ENCODE data around the gene WNT3.

Gene WNT3

GRCh38 chr17:46739982-46740381 lies 78.5 kb downstream of the WNT3 start:
- no peak for DNase-seq (ENCODE audit: low read depth)
- no peak for TF ChIP-seq CTCF (conservative IDR thresholded peaks at IDR 0.05; ENCODE audit: control insufficient read depth, insufficient read depth, low read depth, low read length)
- H3K4me3 ChIP-seq (ENCODE audit: control insufficient read depth, low read depth, low read length) = no peak overlapping the region

DNA sequence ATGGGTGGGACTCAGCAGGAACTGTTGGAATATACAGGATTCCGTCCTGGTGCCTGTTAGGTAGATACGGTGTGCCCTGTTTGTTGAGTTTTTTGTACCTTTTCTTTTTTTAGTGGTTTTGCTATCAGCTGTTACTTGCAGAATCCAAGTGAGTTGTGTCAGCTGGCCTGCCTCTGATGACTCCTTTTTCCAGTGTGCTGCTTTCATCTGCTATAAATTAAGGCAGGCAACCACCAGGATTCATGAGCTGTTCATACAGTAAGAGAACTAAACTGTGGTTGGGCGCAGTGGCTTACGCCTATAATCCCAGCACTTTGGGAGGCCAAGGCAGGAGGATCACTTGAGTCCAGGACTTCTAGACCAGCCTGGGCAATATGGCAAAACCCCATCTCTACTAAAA lies 79.9 kb downstream of the WNT3 start:
- no peak for TF ChIP-seq CTCF (conservative IDR thresholded peaks at IDR 0.05; ENCODE audit: control insufficient read depth, insufficient read depth, low read depth, low read length)
- H3K4me3 ChIP-seq (ENCODE audit: control insufficient read depth, low read depth, low read length) = no peak overlapping the region
- DNase-seq (ENCODE audit: low read depth) = peak; percentile 57

DNA sequence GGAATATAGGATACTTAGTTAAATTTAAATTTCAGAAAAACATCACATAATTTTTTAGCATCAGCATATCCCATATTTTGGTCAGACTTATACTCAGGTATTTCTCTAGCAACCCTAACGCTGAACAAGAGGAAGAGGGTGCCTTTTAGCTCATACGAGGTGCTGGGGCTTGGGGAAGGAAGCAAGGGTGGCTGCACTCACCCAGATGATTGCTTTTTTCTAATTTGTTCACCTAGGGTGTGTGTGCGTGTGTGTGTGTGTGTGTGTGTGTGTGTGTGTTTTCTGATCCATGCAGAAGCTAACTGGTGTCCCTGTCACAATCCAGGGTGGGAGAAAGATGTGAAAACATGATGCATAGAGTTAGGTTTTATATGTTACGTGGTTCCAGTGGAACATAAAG lies 81.2 kb downstream of the WNT3 start:
- H3K4me3 ChIP-seq (ENCODE audit: control insufficient read depth, low read depth, low read length) = no peak overlapping the region
- no peak for DNase-seq (ENCODE audit: low read depth)
- TF ChIP-seq CTCF (conservative IDR thresholded peaks at IDR 0.05; ENCODE audit: control insufficient read depth, insufficient read depth, low read depth, low read length) = no peak

- no peak overlapping the region for H3K4me3 ChIP-seq (ENCODE audit: control insufficient read depth, low read depth, low read length)
- no peak for DNase-seq (ENCODE audit: low read depth)
- TF ChIP-seq CTCF (conservative IDR thresholded peaks at IDR 0.05; ENCODE audit: control insufficient read depth, insufficient read depth, low read depth, low read length) = no peak
Measured at GRCh38 chr17:46736100-46736499, 82.4 kb downstream of the WNT3 start.

- TF ChIP-seq CTCF (conservative IDR thresholded peaks at IDR 0.05; ENCODE audit: control insufficient read depth, insufficient read depth, low read depth, low read length) = no peak
- no peak overlapping the region for H3K4me3 ChIP-seq (ENCODE audit: control insufficient read depth, low read depth, low read length)
- DNase-seq (ENCODE audit: low read depth) = peak; percentile 69
Measured at GRCh38 chr17:46733837-46734475, 84.5 kb downstream of the WNT3 start.

- DNase-seq (ENCODE audit: low read depth) = no peak
- H3K4me3 ChIP-seq (ENCODE audit: control insufficient read depth, low read depth, low read length) = no peak overlapping the region
- no peak for TF ChIP-seq CTCF (conservative IDR thresholded peaks at IDR 0.05; ENCODE audit: control insufficient read depth, insufficient read depth, low read depth, low read length)
Measured at GRCh38 chr17:46732754-46733398, 85.6 kb downstream of the WNT3 start.
